SK-N-SH treated with all-trans-retinoic acid at 6 μM for 48 hours (cell line): ENCODE measurements around the gene ACAA1.

ENCODE experiments used
- ATAC-seq: fragments of 200-7000 bp; cut with Tn5 transposase; 3 replicates; pipeline ENCODE4 v1.9.1; 2020; ENCODE audit warnings: mild to moderate bottlenecking, moderate library complexity
- BACH2 ChIP-seq: fragments of 250-450 bp; sonication (Bioruptor Pico); IDR thresholded peaks from 2 replicates; pipeline ENCODE4 v1.9.0; 2021; ENCODE audit warnings: mild to moderate bottlenecking, borderline replicate concordance
- CSDC2 ChIP-seq: fragments of 250-450 bp; sonication (Bioruptor Pico); IDR thresholded peaks from 2 replicates; pipeline ENCODE4 v1.5.0; 2020; ENCODE audit warnings: mild to moderate bottlenecking, moderate library complexity
- ESRRG ChIP-seq: fragments of 250-450 bp; sonication (Bioruptor Pico); IDR thresholded peaks from 2 replicates; pipeline ENCODE4 v1.6.1; 2021; ENCODE audit warnings: mild to moderate bottlenecking
- GLIS3 ChIP-seq: fragments of 250-450 bp; sonication (Bioruptor Pico); IDR thresholded peaks from 2 replicates; pipeline ENCODE4 v1.5.0; 2020; ENCODE audit warnings: mild to moderate bottlenecking, moderate library complexity
- ISL1 ChIP-seq: fragments of 250-450 bp; sonication (Bioruptor Pico); IDR thresholded peaks from 2 replicates; pipeline ENCODE4 v2.1.2; 2022; ENCODE audit warnings: mild to moderate bottlenecking, moderate library complexity
- OSR1 ChIP-seq: fragments of 250-450 bp; sonication (Bioruptor Pico); IDR thresholded peaks from 2 replicates; pipeline ENCODE4 v1.8.0; 2022; ENCODE audit warnings: moderate library complexity, mild to moderate bottlenecking, inconsistent platforms
- PPARA ChIP-seq: fragments of 250-450 bp; sonication (Bioruptor Pico); IDR thresholded peaks from 2 replicates; pipeline ENCODE4 v1.5.0; 2020; ENCODE audit warnings: mild to moderate bottlenecking, borderline replicate concordance
- RARB ChIP-seq: fragments of 250-450 bp; sonication (Bioruptor Pico); IDR thresholded peaks from 2 replicates; pipeline ENCODE4 v1.8.0; 2021; ENCODE audit warnings: mild to moderate bottlenecking, moderate library complexity
- SNAI2 ChIP-seq: fragments of 250-450 bp; sonication (Bioruptor Pico); IDR thresholded peaks from 2 replicates; pipeline ENCODE4 v1.5.0; 2020; ENCODE audit warnings: mild to moderate bottlenecking, moderate library complexity
- TCF4 ChIP-seq: fragments of 250-450 bp; sonication (Bioruptor Pico); IDR thresholded peaks from 2 replicates; pipeline ENCODE4 v1.8.0; 2021; ENCODE audit warnings: mild to moderate bottlenecking, moderate library complexity, borderline replicate concordance
- TOX ChIP-seq: fragments of 250-450 bp; sonication (Bioruptor Pico); IDR thresholded peaks from 2 replicates; pipeline ENCODE4 v1.8.0; 2021; ENCODE audit warnings: mild to moderate bottlenecking, moderate library complexity, borderline replicate concordance
- ZC3H10 ChIP-seq: fragments of 250-450 bp; sonication (Bioruptor Pico); IDR thresholded peaks from 2 replicates; pipeline ENCODE4 v1.5.1; 2021; ENCODE audit warnings: mild to moderate bottlenecking, moderate library complexity
- ZFP3 ChIP-seq: fragments of 250-450 bp; sonication (Bioruptor Pico); IDR thresholded peaks from 2 replicates; pipeline ENCODE4 v1.5.0; 2020; ENCODE audit warnings: mild to moderate bottlenecking, moderate library complexity
- ZFP30 ChIP-seq: fragments of 450-650 bp; formaldehyde crosslinking; IDR thresholded peaks from 2 replicates; pipeline ENCODE4 v1.5.0; 2022; ENCODE audit warnings: mild to moderate bottlenecking, moderate library complexity
- ZNF565 ChIP-seq: fragments of 450-650 bp; formaldehyde crosslinking; conservative IDR thresholded peaks from 2 replicates; pipeline ENCODE4 v1.5.0; 2020; ENCODE audit warnings: low read depth, mild to moderate bottlenecking, moderate library complexity
- ZNF70 ChIP-seq: fragments of 450-650 bp; formaldehyde crosslinking; IDR thresholded peaks from 2 replicates; pipeline ENCODE4 v1.5.0; 2020; ENCODE audit warnings: mild to moderate bottlenecking, moderate library complexity
- ZNF8 ChIP-seq: fragments of 450-650 bp; formaldehyde crosslinking; IDR thresholded peaks from 2 replicates; pipeline ENCODE4 v1.5.0; 2020; ENCODE audit warnings: mild to moderate bottlenecking, moderate library complexity
- TF ChIP-seq, protein P1 (sequence below): fragments of 250-450 bp; sonication (Bioruptor Pico); IDR thresholded peaks from 2 replicates; pipeline ENCODE4 v1.5.1; 2021; ENCODE audit warnings: mild to moderate bottlenecking, moderate library complexity
- TF ChIP-seq, protein P2 (sequence below): fragments of 250-450 bp; sonication (Bioruptor Pico); IDR thresholded peaks from 2 replicates; pipeline ENCODE4 v1.5.0; 2020; ENCODE audit warnings: mild to moderate bottlenecking, moderate library complexity
- TF ChIP-seq, protein P3 (sequence below): fragments of 250-450 bp; sonication (Bioruptor Pico); IDR thresholded peaks from 2 replicates; pipeline ENCODE4 v1.5.1; 2020; ENCODE audit warnings: low read depth, mild to moderate bottlenecking, moderate library complexity
- TF ChIP-seq, protein P4 (sequence below): fragments of 250-450 bp; sonication (Bioruptor Pico); IDR thresholded peaks from 2 replicates; pipeline ENCODE4 v1.8.0; 2020; ENCODE audit warnings: mild to moderate bottlenecking, moderate library complexity, borderline replicate concordance

ACAA1 gene

DNA sequence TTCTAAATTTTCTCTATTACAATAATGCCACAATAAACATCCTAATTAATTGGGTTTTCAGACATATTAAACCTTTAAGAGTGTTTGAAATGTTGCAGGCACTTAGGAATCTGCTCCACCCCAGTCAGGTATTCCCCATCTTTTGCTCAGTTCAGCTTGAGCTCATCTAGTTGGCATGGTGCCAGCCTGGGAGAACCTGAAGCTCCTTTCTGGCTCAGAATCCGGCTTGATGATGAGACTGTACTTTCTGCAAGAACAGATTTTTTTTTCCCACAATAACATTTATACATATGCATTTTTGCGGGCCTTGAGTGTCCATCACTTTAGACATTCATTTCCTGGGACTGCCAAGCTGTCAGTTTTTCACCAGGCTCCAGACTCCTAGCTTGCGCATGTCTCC, 20.7 kb upstream of the ACAA1 start:
- TF ChIP-seq ISL1: peak; percentile 17; the same call in 1 of the 2 replicates
- TF ChIP-seq, protein P1, sequence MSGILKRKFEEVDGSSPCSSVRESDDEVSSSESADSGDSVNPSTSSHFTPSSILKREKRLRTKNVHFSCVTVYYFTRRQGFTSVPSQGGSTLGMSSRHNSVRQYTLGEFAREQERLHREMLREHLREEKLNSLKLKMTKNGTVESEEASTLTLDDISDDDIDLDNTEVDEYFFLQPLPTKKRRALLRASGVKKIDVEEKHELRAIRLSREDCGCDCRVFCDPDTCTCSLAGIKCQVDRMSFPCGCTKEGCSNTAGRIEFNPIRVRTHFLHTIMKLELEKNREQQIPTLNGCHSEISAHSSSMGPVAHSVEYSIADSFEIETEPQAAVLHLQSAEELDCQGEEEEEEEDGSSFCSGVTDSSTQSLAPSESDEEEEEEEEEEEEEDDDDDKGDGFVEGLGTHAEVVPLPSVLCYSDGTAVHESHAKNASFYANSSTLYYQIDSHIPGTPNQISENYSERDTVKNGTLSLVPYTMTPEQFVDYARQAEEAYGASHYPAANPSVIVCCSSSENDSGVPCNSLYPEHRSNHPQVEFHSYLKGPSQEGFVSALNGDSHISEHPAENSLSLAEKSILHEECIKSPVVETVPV (CRISPR knock-in tag): no peak
- TF ChIP-seq, all 23 proteins: peak for 1
- no peak for ATAC-seq

DNA sequence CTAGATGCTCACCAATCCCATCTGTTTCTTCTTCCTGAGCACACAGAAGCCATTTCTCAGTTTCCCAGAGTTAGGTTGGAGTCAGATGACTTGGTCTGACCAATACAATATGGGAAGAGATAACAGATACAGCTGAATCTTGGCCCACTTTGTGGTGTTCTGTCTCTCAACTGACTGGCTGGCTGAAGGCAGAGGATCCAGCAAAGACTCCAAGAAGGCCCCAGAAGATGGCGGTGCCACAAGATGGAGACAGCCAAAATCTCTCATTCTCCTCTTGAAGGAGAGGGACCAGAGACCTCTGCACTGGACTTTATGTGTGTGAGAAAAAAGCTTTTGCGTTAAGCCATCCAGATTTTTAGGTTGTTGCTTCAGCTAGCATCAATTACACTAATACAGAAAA, 20.2 kb upstream of the ACAA1 start:
- ATAC-seq: no peak
- TF ChIP-seq ZC3H10 (CRISPR knock-in tag) (no peak), GLIS3 (CRISPR knock-in tag) (no peak), ISL1 (no peak), ZNF565 (CRISPR knock-in tag) (no peak), OSR1 (CRISPR knock-in tag) (no peak), TCF4 (CRISPR knock-in tag) (no peak)
- TF ChIP-seq, protein P2, sequence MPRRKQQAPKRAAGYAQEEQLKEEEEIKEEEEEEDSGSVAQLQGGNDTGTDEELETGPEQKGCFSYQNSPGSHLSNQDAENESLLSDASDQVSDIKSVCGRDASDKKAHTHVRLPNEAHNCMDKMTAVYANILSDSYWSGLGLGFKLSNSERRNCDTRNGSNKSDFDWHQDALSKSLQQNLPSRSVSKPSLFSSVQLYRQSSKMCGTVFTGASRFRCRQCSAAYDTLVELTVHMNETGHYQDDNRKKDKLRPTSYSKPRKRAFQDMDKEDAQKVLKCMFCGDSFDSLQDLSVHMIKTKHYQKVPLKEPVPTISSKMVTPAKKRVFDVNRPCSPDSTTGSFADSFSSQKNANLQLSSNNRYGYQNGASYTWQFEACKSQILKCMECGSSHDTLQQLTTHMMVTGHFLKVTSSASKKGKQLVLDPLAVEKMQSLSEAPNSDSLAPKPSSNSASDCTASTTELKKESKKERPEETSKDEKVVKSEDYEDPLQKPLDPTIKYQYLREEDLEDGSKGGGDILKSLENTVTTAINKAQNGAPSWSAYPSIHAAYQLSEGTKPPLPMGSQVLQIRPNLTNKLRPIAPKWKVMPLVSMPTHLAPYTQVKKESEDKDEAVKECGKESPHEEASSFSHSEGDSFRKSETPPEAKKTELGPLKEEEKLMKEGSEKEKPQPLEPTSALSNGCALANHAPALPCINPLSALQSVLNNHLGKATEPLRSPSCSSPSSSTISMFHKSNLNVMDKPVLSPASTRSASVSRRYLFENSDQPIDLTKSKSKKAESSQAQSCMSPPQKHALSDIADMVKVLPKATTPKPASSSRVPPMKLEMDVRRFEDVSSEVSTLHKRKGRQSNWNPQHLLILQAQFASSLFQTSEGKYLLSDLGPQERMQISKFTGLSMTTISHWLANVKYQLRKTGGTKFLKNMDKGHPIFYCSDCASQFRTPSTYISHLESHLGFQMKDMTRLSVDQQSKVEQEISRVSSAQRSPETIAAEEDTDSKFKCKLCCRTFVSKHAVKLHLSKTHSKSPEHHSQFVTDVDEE (CRISPR knock-in tag): no peak

DNA sequence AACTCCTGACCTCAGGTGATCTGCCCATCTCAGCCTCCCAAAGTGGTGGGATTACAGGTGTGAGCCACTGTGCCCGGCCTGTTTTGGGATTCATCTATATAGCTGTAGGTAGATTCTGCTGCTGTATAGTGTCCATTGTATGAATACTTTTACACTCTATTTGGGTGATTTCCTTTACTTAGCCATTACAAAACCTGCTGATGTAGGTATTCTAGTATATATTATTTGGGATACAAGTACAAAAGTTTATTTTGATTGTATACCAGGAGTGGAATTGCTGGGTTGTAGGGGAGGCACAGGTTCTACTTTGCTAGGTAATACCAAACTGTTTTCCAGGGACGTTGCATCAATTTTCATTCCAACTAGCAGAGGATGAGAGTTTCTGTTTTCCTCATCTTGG, 18.9 kb upstream of the ACAA1 start:
- TF ChIP-seq, protein P1 (CRISPR knock-in tag): no peak
- TF ChIP-seq, protein P3, sequence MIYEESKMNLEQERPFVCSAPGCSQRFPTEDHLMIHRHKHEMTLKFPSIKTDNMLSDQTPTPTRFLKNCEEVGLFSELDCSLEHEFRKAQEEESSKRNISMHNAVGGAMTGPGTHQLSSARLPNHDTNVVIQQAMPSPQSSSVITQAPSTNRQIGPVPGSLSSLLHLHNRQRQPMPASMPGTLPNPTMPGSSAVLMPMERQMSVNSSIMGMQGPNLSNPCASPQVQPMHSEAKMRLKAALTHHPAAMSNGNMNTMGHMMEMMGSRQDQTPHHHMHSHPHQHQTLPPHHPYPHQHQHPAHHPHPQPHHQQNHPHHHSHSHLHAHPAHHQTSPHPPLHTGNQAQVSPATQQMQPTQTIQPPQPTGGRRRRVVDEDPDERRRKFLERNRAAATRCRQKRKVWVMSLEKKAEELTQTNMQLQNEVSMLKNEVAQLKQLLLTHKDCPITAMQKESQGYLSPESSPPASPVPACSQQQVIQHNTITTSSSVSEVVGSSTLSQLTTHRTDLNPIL (CRISPR knock-in tag): no peak
- TF ChIP-seq ZNF565 (CRISPR knock-in tag): no peak
- no peak for TF ChIP-seq ISL1
- no peak for TF ChIP-seq TCF4 (CRISPR knock-in tag)
- no peak for TF ChIP-seq ZFP30 (CRISPR knock-in tag)
- TF ChIP-seq TOX (CRISPR knock-in tag): no peak
- no peak for TF ChIP-seq CSDC2 (CRISPR knock-in tag)
- TF ChIP-seq ZFP3 (CRISPR knock-in tag): no peak
- no peak for TF ChIP-seq RARB (CRISPR knock-in tag)
- TF ChIP-seq SNAI2 (CRISPR knock-in tag): no peak
- TF ChIP-seq OSR1 (CRISPR knock-in tag): no peak
- TF ChIP-seq, protein P4, sequence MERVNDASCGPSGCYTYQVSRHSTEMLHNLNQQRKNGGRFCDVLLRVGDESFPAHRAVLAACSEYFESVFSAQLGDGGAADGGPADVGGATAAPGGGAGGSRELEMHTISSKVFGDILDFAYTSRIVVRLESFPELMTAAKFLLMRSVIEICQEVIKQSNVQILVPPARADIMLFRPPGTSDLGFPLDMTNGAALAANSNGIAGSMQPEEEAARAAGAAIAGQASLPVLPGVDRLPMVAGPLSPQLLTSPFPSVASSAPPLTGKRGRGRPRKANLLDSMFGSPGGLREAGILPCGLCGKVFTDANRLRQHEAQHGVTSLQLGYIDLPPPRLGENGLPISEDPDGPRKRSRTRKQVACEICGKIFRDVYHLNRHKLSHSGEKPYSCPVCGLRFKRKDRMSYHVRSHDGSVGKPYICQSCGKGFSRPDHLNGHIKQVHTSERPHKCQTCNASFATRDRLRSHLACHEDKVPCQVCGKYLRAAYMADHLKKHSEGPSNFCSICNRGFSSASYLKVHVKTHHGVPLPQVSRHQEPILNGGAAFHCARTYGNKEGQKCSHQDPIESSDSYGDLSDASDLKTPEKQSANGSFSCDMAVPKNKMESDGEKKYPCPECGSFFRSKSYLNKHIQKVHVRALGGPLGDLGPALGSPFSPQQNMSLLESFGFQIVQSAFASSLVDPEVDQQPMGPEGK (CRISPR knock-in tag): no peak
- no peak for TF ChIP-seq ZC3H10 (CRISPR knock-in tag)
- no peak for TF ChIP-seq BACH2 (CRISPR knock-in tag)
- TF ChIP-seq ZNF70: no peak
- TF ChIP-seq ZNF8 (CRISPR knock-in tag): no peak
- TF ChIP-seq, all 23 proteins: peak for 0
- no peak for ATAC-seq

DNA sequence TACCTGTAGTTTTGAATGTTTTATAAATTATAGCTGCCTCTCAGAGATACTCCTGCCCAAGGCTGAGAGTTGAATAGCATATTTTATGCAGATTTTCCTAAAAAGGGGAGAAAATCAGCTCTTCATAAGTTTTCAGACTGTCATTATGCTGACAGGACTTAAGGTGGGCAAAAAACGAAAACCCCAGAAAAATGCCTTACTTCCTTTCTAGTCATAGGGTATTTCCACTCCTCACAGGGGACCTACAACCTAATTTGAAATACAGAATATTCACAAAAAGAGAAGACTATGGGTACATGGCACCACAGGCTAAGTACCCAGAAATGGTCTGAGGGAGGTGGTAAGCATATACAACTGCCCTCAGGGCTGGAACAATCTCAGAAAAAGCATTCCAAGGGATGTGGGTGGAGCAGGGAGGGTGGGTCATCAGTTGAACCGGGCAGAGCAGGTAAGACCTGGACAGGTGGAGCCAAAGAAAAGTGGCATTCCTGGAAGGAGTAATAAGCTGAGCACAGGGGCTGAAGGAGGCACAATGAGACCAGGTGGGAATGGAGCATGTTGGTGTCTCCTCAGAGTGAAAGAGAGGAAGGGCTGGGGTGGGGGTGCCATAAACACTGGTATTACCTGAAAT, 17.8 kb upstream of the ACAA1 start:
- no peak for ATAC-seq
- TF ChIP-seq CSDC2 (CRISPR knock-in tag): no peak
- TF ChIP-seq, protein P4 (CRISPR knock-in tag): no peak
- TF ChIP-seq RARB (CRISPR knock-in tag): no peak
- no peak for TF ChIP-seq ZNF70
- no peak for TF ChIP-seq ZC3H10 (CRISPR knock-in tag)
- no peak for TF ChIP-seq ZNF565 (CRISPR knock-in tag)
- TF ChIP-seq, protein P2 (CRISPR knock-in tag): no peak
- TF ChIP-seq TCF4 (CRISPR knock-in tag): no peak
- TF ChIP-seq ESRRG (CRISPR knock-in tag): no peak
- no peak for TF ChIP-seq PPARA
- TF ChIP-seq OSR1 (CRISPR knock-in tag): no peak
